Kidney epithelial cell (primary cell): Measurements from ENCODE around the gene CHST9. TPM values are rescaled to one million over a fixed set of nuclear protein-coding genes. Genes with fewer than 3 reads are reported as not detected.

ENCODE experiments used
- DNase-seq: peaks from one replicate; pipeline ENCODE4 v3.0.0-alpha.2; 2010; ENCODE audit warnings: low read depth
- H3K27me3 ChIP-seq: 2 replicates; pipeline ENCODE4 v1.6.0; 2011; ENCODE audit warnings: low read length; ENCODE audit not compliant: control insufficient read depth, insufficient read depth
- H3K36me3 ChIP-seq: 2 replicates; pipeline ENCODE4 v1.5.1; 2011; ENCODE audit warnings: low read length; ENCODE audit not compliant: control insufficient read depth, insufficient read depth
- H3K4me3 ChIP-seq: 2 replicates; pipeline ENCODE4 v1.5.1; 2011; ENCODE audit warnings: low read depth, mild to moderate bottlenecking, control low read depth, low read length
- CTCF ChIP-seq: IDR thresholded peaks from 2 replicates; pipeline ENCODE4 v1.5.1; 2011; ENCODE audit warnings: mild to moderate bottlenecking, moderate library complexity, low read length, control low read depth, inconsistent platforms; ENCODE audit not compliant: insufficient read depth, poor library complexity, severe bottlenecking
- total RNA-seq: library from RNA; depleted of rRNA; stranded (reverse); fragments of >200 nt; gene quantifications from 2 replicates; pipeline ENCODE4 v1.2.3, GENCODE V29; 2015

Gene CHST9
- total RNA-seq, 1 donor from 2014 or later, result 0.08 TPM

GRCh38 chr18:27181726-27182125 is 3.4 kb downstream of the CHST9 start:
- DNase-seq, result no peak
- H3K27me3 ChIP-seq, result no peaks in the 10 kb centered on the region

GRCh38 chr18:27178424-27178823 is 6.7 kb downstream of the CHST9 start:
- Histone ChIP-seq H3K36me3 (no peaks in the 10 kb centered on the region), H3K27me3 (no peaks in the 10 kb centered on the region), H3K4me3 (no peak overlapping the region)
- no peak for DNase-seq
- TF ChIP-seq CTCF, result no peak

More at GRCh38 chr18:27181726-27182125, 3.4 kb downstream of the CHST9 start:
- H3K4me3 ChIP-seq, result no peak overlapping the region
- no peak for TF ChIP-seq CTCF
- no peaks in the 10 kb centered on the region for H3K36me3 ChIP-seq

GRCh38 chr18:27175914-27176313 is 9.2 kb downstream of the CHST9 start:
- no peak for TF ChIP-seq CTCF
- no peaks in the 10 kb centered on the region for H3K27me3 ChIP-seq
- H3K36me3 ChIP-seq, result no peaks in the 10 kb centered on the region
- DNase-seq, result no peak
- H3K4me3 ChIP-seq, result no peak overlapping the region

- no peaks in the 10 kb centered on the region for H3K36me3 ChIP-seq
- no peak for TF ChIP-seq CTCF
- no peak overlapping the region for H3K4me3 ChIP-seq
- no peak for DNase-seq
- H3K27me3 ChIP-seq, result no peaks in the 10 kb centered on the region
Observed at GRCh38 chr18:27175245-27175644, 9.9 kb downstream of the CHST9 start.

- no peak for TF ChIP-seq CTCF
- Histone ChIP-seq H3K4me3 (no peak overlapping the region), H3K27me3 (no peaks in the 10 kb centered on the region), H3K36me3 (no peaks in the 10 kb centered on the region)
- no peak for DNase-seq
Observed at GRCh38 chr18:27171993-27172392, 13.1 kb downstream of the CHST9 start.

- no peak for DNase-seq
- no peaks in the 10 kb centered on the region for H3K36me3 ChIP-seq
- no peak for TF ChIP-seq CTCF
Observed at GRCh38 chr18:27165412-27165811, 19.7 kb downstream of the CHST9 start.

More at GRCh38 chr18:27165412-27165811, 19.7 kb downstream of the CHST9 start:
- H3K27me3 ChIP-seq, result no peaks in the 10 kb centered on the region
- no peak overlapping the region for H3K4me3 ChIP-seq
